ENCODE data around the gene AMN.

GRCh38 chr14:102966681-102967505, 44.4 kb downstream of the AMN start:
- no peak for TF ChIP-seq POLR2A (IDR thresholded peaks at IDR 0.05)
- TF ChIP-seq CTCF (IDR thresholded peaks at IDR 0.05), result no peak

All from Peyer's patch (tissue), 4 donors.